ENCODE measurements around the gene IL12RB2. TPM values are rescaled to one million over a fixed set of nuclear protein-coding genes. Genes with fewer than 3 reads are reported as not detected.

Gene IL12RB2
- total and polyA plus RNA-seq, 7 donors: 0.13 to 9.5 (median 3.3) TPM

- DNase-seq: no peak
- Histone ChIP-seq H3K4me3 (no peak overlapping the region), H3K27ac (no peak overlapping the region), H3K4me1 (no peaks in the 10 kb centered on the region), H3K36me3 (ENCODE audit: insufficient read depth in 1 of 2, low read depth in 1 of 2) (no peaks in the 10 kb centered on the region), H3K27me3 (ENCODE audit: insufficient read depth in 3 of 3, low read length in 2 of 3) (no peaks in the 10 kb centered on the region), H3K9me3 (no peaks in the 10 kb centered on the region)
- no peak for ATAC-seq
- no peak for TF ChIP-seq CTCF (IDR thresholded peaks at IDR 0.05)
- intact Hi-C loops (cut with DNase I): no loop called here
- WGBS, 3 donors: 58 to 66% (median 59%) methylated on average over 4 of the region's 4 CpGs
Observed at GRCh38 chr1:67332653-67333529, 25.2 kb downstream of the IL12RB2 start.

- H3K9me3 ChIP-seq: no peaks in the 10 kb centered on the region
- no peak overlapping the region for H3K27ac ChIP-seq
- H3K4me3 ChIP-seq: no peak overlapping the region
- 87 to 90% (median 88%) methylated on average over 3 of the region's 3 CpGs for WGBS, 3 donors
- no peak for TF ChIP-seq CTCF (IDR thresholded peaks at IDR 0.05)
- H3K27me3 ChIP-seq (ENCODE audit: insufficient read depth in 3 of 3, low read length in 2 of 3): no peaks in the 10 kb centered on the region
- no peak for DNase-seq
- no peak for ATAC-seq
- peaks cover 2% of the 10 kb centered on the region for H3K4me1 ChIP-seq
- intact Hi-C loops (cut with DNase I): no loop called here
- H3K36me3 ChIP-seq (ENCODE audit: insufficient read depth in 1 of 2, low read depth in 1 of 2): no peaks in the 10 kb centered on the region
Observed at GRCh38 chr1:67333603-67334002, 25.9 kb downstream of the IL12RB2 start.

GRCh38 chr1:67335411-67335810, 27.7 kb downstream of the IL12RB2 start:
- H3K27ac ChIP-seq: no peak overlapping the region
- intact Hi-C loops (cut with DNase I): no loop called here
- H3K4me1 ChIP-seq: peaks cover 10% of the 10 kb centered on the region
- 50 to 75% (median 74%) methylated on average over 1 of the region's 1 CpG for WGBS, 3 donors
- no peaks in the 10 kb centered on the region for H3K36me3 ChIP-seq (ENCODE audit: insufficient read depth in 1 of 2, low read depth in 1 of 2)
- DNase-seq: no peak
- no peak for TF ChIP-seq CTCF (IDR thresholded peaks at IDR 0.05)
- H3K4me3 ChIP-seq: no peak overlapping the region
- ATAC-seq: no peak
- H3K9me3 ChIP-seq: no peaks in the 10 kb centered on the region
- H3K27me3 ChIP-seq (ENCODE audit: insufficient read depth in 3 of 3, low read length in 2 of 3): no peaks in the 10 kb centered on the region

- Histone ChIP-seq H3K27me3 (ENCODE audit: insufficient read depth in 3 of 3, low read length in 2 of 3) (no peaks in the 10 kb centered on the region), H3K4me3 (no peak overlapping the region), H3K4me1 (peaks cover 14% of the 10 kb centered on the region), H3K9me3 (no peaks in the 10 kb centered on the region), H3K36me3 (ENCODE audit: insufficient read depth in 1 of 2, low read depth in 1 of 2) (no peaks in the 10 kb centered on the region), H3K27ac (no peak overlapping the region)
- TF ChIP-seq CTCF (IDR thresholded peaks at IDR 0.05): no peak
- ATAC-seq: no peak
- intact Hi-C loops (cut with DNase I): no loop called here
- WGBS, 3 donors: 92 to 96% (median 94%) methylated on average over 5 of the region's 5 CpGs
- DNase-seq: no peak
Observed at GRCh38 chr1:67336157-67336556, 28.5 kb downstream of the IL12RB2 start.
